NCI-H1417 treated with DMSO at 0.1 percent for 48 hours (cell line): ENCODE measurements around the gene OR2T34.
"Not testable (repeated sequence)": the region's sequence is repeated elsewhere in the genome, so short reads cannot be mapped to it uniquely, and the experiment has no call there.

Source experiments
- DNase-seq: peaks from one replicate; lab custom pipeline; 2025; lab: John Stamatoyannopoulos, UW

The OR2T34 gene

GRCh38 chr1:248551027-248551426 lies 23.5 kb downstream of the OR2T34 start:
- not testable (repeated sequence) for DNase-seq

DNA sequence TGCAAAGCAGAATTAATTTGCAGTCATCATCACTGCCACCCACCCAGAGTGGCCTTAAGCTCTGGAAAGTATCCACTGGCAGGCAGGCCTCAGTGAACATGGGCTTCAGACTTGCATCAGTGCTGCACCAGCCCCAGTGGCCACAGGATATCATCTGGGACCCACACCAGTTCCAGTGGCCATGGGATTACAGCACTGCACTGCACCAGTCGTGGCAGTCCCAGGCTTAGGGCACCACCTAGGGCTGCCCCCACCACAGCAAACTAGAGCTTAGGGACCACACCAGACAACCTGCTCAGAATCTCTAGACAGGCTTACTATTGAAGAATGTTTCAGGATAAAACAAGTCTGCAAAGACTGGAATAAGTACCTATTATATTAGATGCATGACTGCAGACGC lies 27.2 kb downstream of the OR2T34 start:
- DNase-seq: not testable (repeated sequence)

GRCh38 chr1:248537449-248537848 lies 37.1 kb downstream of the OR2T34 start:
- not testable (repeated sequence) for DNase-seq
